IMR-90 (cell line): Measurements from ENCODE around the gene NDUFAF2. TPM values are rescaled to one million over a fixed set of nuclear protein-coding genes. Genes with fewer than 3 reads are reported as not detected.

ENCODE experiments used
- ATAC-seq: fragments of 200-7000 bp; cut with Tn5 transposase; 2 replicates; pipeline ENCODE4 v1.9.1; 2020; ENCODE audit warnings: low read depth, mild to moderate bottlenecking, moderate library complexity
- BruUV-seq: library from RNA; stranded (reverse); fragments of 400-500 nt; replicated peaks from 2 replicates; lab custom pipeline; 2021; lab: Mats Ljungman, UMichigan
- CTCF ChIA-PET: fragments of 300-600 bp; formaldehyde crosslinking; extraction: SDS; loops from one replicate; lab custom pipeline; 2021; ENCODE audit warnings: antibody characterized with exemption; lab: Yijun Ruan, JAX
- POLR2A ChIA-PET: fragments of 300-600 bp; sonication (Branson Sonifier 250); formaldehyde crosslinking; loops from one replicate; lab custom pipeline; 2022; ENCODE audit warnings: antibody characterized with exemption; ENCODE audit not compliant: unreplicated experiment; lab: Charles Lee
- DNase-seq: peaks from one replicate; pipeline ENCODE4 v3.0.0; 2013
- H2AFZ ChIP-seq: replicated peaks from 2 replicates; pipeline ENCODE3; 2013; ENCODE audit warnings: low read length, mild to moderate bottlenecking; ENCODE audit not compliant: poor library complexity
- H2AK5ac ChIP-seq: 2 replicates; pipeline ENCODE4 v1.6.1; 2013; ENCODE audit warnings: low read depth, low read length, inconsistent platforms
- H2AK9ac ChIP-seq: replicated peaks from 2 replicates; pipeline ENCODE3; 2013; ENCODE audit warnings: mild to moderate bottlenecking, low read depth, low read length, moderate library complexity; ENCODE audit not compliant: poor library complexity
- H2BK120ac ChIP-seq: 2 replicates; pipeline ENCODE4 v1.6.1; 2013; ENCODE audit warnings: low read depth, low read length, inconsistent platforms
- H2BK15ac ChIP-seq: 3 replicates; pipeline ENCODE4 v1.6.1; 2013; ENCODE audit warnings: low read depth, low read length, inconsistent platforms
- H2BK20ac ChIP-seq: 2 replicates; pipeline ENCODE4 v1.6.1; 2013; ENCODE audit warnings: low read depth, mild to moderate bottlenecking, inconsistent platforms, low read length, moderate library complexity
- H2BK5ac ChIP-seq: 2 replicates; pipeline ENCODE4 v1.6.1; 2013; ENCODE audit warnings: mild to moderate bottlenecking, low read depth, low read length, inconsistent platforms; ENCODE audit not compliant: poor library complexity, severe bottlenecking
- H3K14ac ChIP-seq: replicated peaks from 2 replicates; pipeline ENCODE4 v1.6.1; 2013; ENCODE audit warnings: low read depth, low read length, inconsistent platforms
- H3K18ac ChIP-seq: 2 replicates; pipeline ENCODE4 v1.6.1; 2013; ENCODE audit warnings: low read depth, low read length, control low read depth
- H3K23ac ChIP-seq: 2 replicates; pipeline ENCODE4 v1.6.1; 2013; ENCODE audit warnings: low read depth, low read length, inconsistent platforms
- H3K27ac ChIP-seq: 2 replicates; pipeline ENCODE4 v1.5.1; 2013; ENCODE audit warnings: mild to moderate bottlenecking, control low read depth, low read length; ENCODE audit not compliant: insufficient read depth
- H3K27me3 ChIP-seq: 2 replicates; pipeline ENCODE4 v1.6.1; 2013; ENCODE audit warnings: low read length; ENCODE audit not compliant: control insufficient read depth, insufficient read depth
- H3K36me3 ChIP-seq: 2 replicates; pipeline ENCODE4 v1.6.1; 2013; ENCODE audit warnings: low read length, mixed read lengths; ENCODE audit not compliant: control insufficient read depth, insufficient read depth
- H3K4ac ChIP-seq: 2 replicates; pipeline ENCODE4 v1.6.1; 2013; ENCODE audit warnings: low read depth, low read length, inconsistent platforms
- H3K4me1 ChIP-seq: 2 replicates; pipeline ENCODE4 v1.6.1; 2013; ENCODE audit warnings: low read length, mixed read lengths; ENCODE audit not compliant: control insufficient read depth, insufficient read depth
- H3K4me2 ChIP-seq: 2 replicates; pipeline ENCODE4 v1.6.1; 2013; ENCODE audit warnings: low read depth, mild to moderate bottlenecking, control low read depth, low read length, moderate library complexity
- H3K4me3 ChIP-seq: 2 replicates; pipeline ENCODE4 v1.5.1; 2013; ENCODE audit warnings: low read depth, mild to moderate bottlenecking, control low read depth, low read length, moderate library complexity; ENCODE audit not compliant: insufficient read depth
- H3K56ac ChIP-seq: 2 replicates; pipeline ENCODE4 v1.6.1; 2013; ENCODE audit warnings: low read length, inconsistent platforms; ENCODE audit not compliant: insufficient read depth; ENCODE audit errors: extremely low read depth
- H3K79me1 ChIP-seq, 2 experiments: 2 replicates each; pipeline ENCODE4 v1.6.1; 2013; ENCODE audit warnings: low read length in 2 of 2, inconsistent platforms in 1 of 2, low read depth in 1 of 2
- H3K9ac ChIP-seq: 2 replicates; pipeline ENCODE4 v1.6.1; 2013; ENCODE audit warnings: low read depth, low read length, control low read depth
- H3K9me1 ChIP-seq: 2 replicates; pipeline ENCODE4 v1.6.1; 2013; ENCODE audit warnings: low read length, inconsistent platforms; ENCODE audit not compliant: insufficient read depth
- H3K9me3 ChIP-seq: 2 replicates; pipeline ENCODE4 v1.6.1; 2013; ENCODE audit warnings: low read length; ENCODE audit not compliant: control insufficient read depth, insufficient read depth
- H4K20me1 ChIP-seq: 2 replicates; pipeline ENCODE4 v1.6.1; 2013; ENCODE audit warnings: low read length, inconsistent platforms; ENCODE audit not compliant: insufficient read depth
- H4K5ac ChIP-seq: 2 replicates; pipeline ENCODE4 v1.6.1; 2013; ENCODE audit warnings: mild to moderate bottlenecking, low read depth, low read length, control low read depth
- H4K8ac ChIP-seq, 2 experiments: 2 replicates each; pipeline ENCODE4 v1.6.1; 2013; ENCODE audit warnings: low read depth in 2 of 2, low read length in 2 of 2, control low read depth in 1 of 2, inconsistent platforms in 1 of 2
- H4K91ac ChIP-seq: 2 replicates; pipeline ENCODE4 v1.6.1; 2013; ENCODE audit warnings: low read depth, low read length, inconsistent platforms; ENCODE audit not compliant: insufficient read depth
- BHLHE40 ChIP-seq: fragments of 150-350 bp; IDR thresholded peaks from 2 replicates; pipeline ENCODE4 v1.6.1; 2016; ENCODE audit warnings: mild to moderate bottlenecking, low read depth, low read length
- CEBPB ChIP-seq: IDR thresholded peaks from 2 replicates; pipeline ENCODE4 v1.6.1; 2012; ENCODE audit warnings: low read depth, low read length, improper control_type of control experiment
- CTCF ChIP-seq: conservative IDR thresholded peaks from 2 replicates; pipeline ENCODE4 v1.5.1; 2012; ENCODE audit warnings: mild to moderate bottlenecking, low read depth, low read length, improper control_type of control experiment
- ELK1 ChIP-seq: fragments of 150-350 bp; IDR thresholded peaks from 2 replicates; pipeline ENCODE4 v1.6.1; 2016; ENCODE audit warnings: low read depth, mild to moderate bottlenecking, low read length, moderate library complexity, borderline replicate concordance
- MAZ ChIP-seq: IDR thresholded peaks from 2 replicates; pipeline ENCODE4 v1.6.1; 2012; ENCODE audit warnings: low read depth, mild to moderate bottlenecking, low read length, improper control_type of control experiment, moderate library complexity, borderline replicate concordance
- MXI1 ChIP-seq: IDR thresholded peaks from 2 replicates; pipeline ENCODE4 v1.6.1; 2012; ENCODE audit warnings: low read depth, mild to moderate bottlenecking, low read length, moderate library complexity, borderline replicate concordance
- NFE2L2 ChIP-seq: fragments of 150-350 bp; IDR thresholded peaks from 2 replicates; pipeline ENCODE4 v1.6.1; 2016; ENCODE audit warnings: low read depth, mild to moderate bottlenecking, low read length
- POLR2A ChIP-seq: IDR thresholded peaks from 2 replicates; pipeline ENCODE4 v1.6.1; 2012; ENCODE audit warnings: mild to moderate bottlenecking, low read depth, low read length
- RAD21 ChIP-seq: IDR thresholded peaks from 2 replicates; pipeline ENCODE4 v1.6.1; 2012; ENCODE audit warnings: low read length, improper control_type of control experiment
- RCOR1 ChIP-seq: IDR thresholded peaks from 2 replicates; pipeline ENCODE4 v1.6.1; 2012; ENCODE audit warnings: mild to moderate bottlenecking, low read length, improper control_type of control experiment; ENCODE audit not compliant: insufficient replicate concordance
- RFX5 ChIP-seq: IDR thresholded peaks from 2 replicates; pipeline ENCODE4 v1.8.0; 2012; ENCODE audit warnings: low read depth, mild to moderate bottlenecking, low read length, moderate library complexity
- SMC3 ChIP-seq: fragments of 150-350 bp; IDR thresholded peaks from 2 replicates; pipeline ENCODE4 v1.6.1; 2016; ENCODE audit warnings: low read depth, mild to moderate bottlenecking, antibody characterized with exemption, low read length, moderate library complexity
- WGBS, 2 experiments: methylation state at CpG; one replicate each; pipeline versions ENCODE4 v1.1.5 to v1.1.7; 2013; ENCODE audit warnings: missing lambda C conversion rate in 2 of 2; ENCODE audit not compliant: insufficient read length in 1 of 2; ENCODE audit errors: extremely low coverage in 2 of 2; 5-methylcytosine and 5-hydroxymethylcytosine counted together
- dilution Hi-C: fragments of 300-500 bp; cut with HindIII; formaldehyde crosslinking; loops from one replicate; pipeline ENCODE4 v1.14.3; 2018; ENCODE audit warnings: low sequenced_read_pairs; ENCODE audit not compliant: unreplicated experiment
- in situ Hi-C: fragments of 300-500 bp; cut with MboI; formaldehyde crosslinking; loops from 3 replicates; pipeline ENCODE4 v1.14.3; 2019; ENCODE audit warnings: low sequenced_read_pairs, inconsistent platforms, mixed read lengths
- intact Hi-C: fragments of 100-400 bp; cut with micrococcal nuclease; formaldehyde crosslinking; loops from 2 replicates; pipeline ENCODE4 v1.10.0; 2022
- polyA plus RNA-seq, 3 experiments: library from polyadenylated mRNA; depleted of rRNA; stranded (reverse); fragments of >200 nt; gene quantifications; 2 replicates each; pipeline ENCODE4 v1.2.3, GENCODE V29; 2012; ENCODE audit warnings: low replicate concordance in 1 of 3
- total RNA-seq: library from RNA; depleted of rRNA; stranded (reverse); fragments of >200 nt; gene quantifications from 2 replicates; pipeline ENCODE4 v1.2.3, GENCODE V29; 2012

The NDUFAF2 gene
- total and polyA plus RNA-seq, 2 of the 4 experiments (the other 2 are of a cell fraction), result 11.8 to 24.7 TPM

GRCh38 chr5:61162010-61162831 lies 217.2 kb downstream of the NDUFAF2 start, which contains the start of gene SMIM15:
SMIM15 (minus strand) TSS chr5:61162468; CDS start chr5:61160171, 2,297 bp downstream.
- Histone ChIP-seq H3K9me1 (peaks cover 4% of the 10 kb centered on the region; the same call in 1 of the 2 replicates), H3K27ac (peak within 1 kb of the TSS; percentile 95), H2BK20ac (peak within 1 kb of the TSS; percentile 29; the same call in 1 of the 2 replicates), H3K4me2 (peak within 1 kb of the TSS; percentile 97), H4K5ac (peak within 1 kb of the TSS; percentile 95), H3K23ac (peak within 1 kb of the TSS; percentile 99), H3K4me1 (peaks cover 5% of the 10 kb centered on the region), H3K36me3 (peaks cover 7% of the 10 kb centered on the region), H3K4me3 (peak within 1 kb of the TSS; percentile 94), H2AFZ (peak within 1 kb of the TSS; percentile 95), H3K56ac (peak within 1 kb of the TSS; percentile 92), H3K14ac (peak within 1 kb of the TSS; percentile 92), H3K4ac (peak within 1 kb of the TSS; percentile 91), H4K20me1 (no peaks in the 10 kb centered on the region; the same call in 1 of the 2 replicates), H2AK5ac (peak within 1 kb of the TSS; percentile 90), H2BK5ac (peak within 1 kb of the TSS; percentile 90), H2BK15ac (peak within 1 kb of the TSS; percentile 84; the same call in 2 of the 3 replicates), H2BK120ac (peak within 1 kb of the TSS; percentile 52), H3K27me3 (no peaks in the 10 kb centered on the region), H4K8ac (peak within 1 kb of the TSS; percentile 96 to 98), H3K18ac (peak within 1 kb of the TSS; percentile 82), H3K79me1 (peaks cover 22 to 42% of the 10 kb centered on the region in 2 experiments), H3K9me3 (no peaks in the 10 kb centered on the region), H3K9ac (peak within 1 kb of the TSS; percentile 95), H2AK9ac (peak within 1 kb of the TSS; percentile 70), H4K91ac (peak within 1 kb of the TSS; percentile 96)
- in situ Hi-C loops (loop anchor here (5.0 to 25.0 kb wide), 2 partner anchors 165 to 475 kb away; no protein-coding TSS in a partner anchor), intact Hi-C loops (loop anchor here (1.0 to 10.0 kb wide), 7 partner anchors 105 to 653 kb away; no protein-coding TSS in a partner anchor), dilution Hi-C loops (no loop called here)
- DNase-seq (peak; percentile 87), ATAC-seq (peak; percentile 95)
- TF ChIP-seq MAZ, result no peak; the same call in 1 of the 2 replicates
- peak; percentile 18; the same call in 1 of the 2 replicates for TF ChIP-seq MXI1
- TF ChIP-seq POLR2A, result peak; percentile 70
- TF ChIP-seq RFX5, result no peak
- 0 out of 2 replicates have a peak, but pooled peaks have one; percentile 3 for TF ChIP-seq SMC3
- TF ChIP-seq RAD21, result 0 out of 2 replicates have a peak, but pooled peaks have one; percentile 3
- TF ChIP-seq NFE2L2, result no peak
- TF ChIP-seq CTCF, result no peak
- no peak for TF ChIP-seq ELK1
- no peak for TF ChIP-seq CEBPB
- TF ChIP-seq RCOR1, result no peak
- 0 out of 2 replicates have a peak, but pooled peaks have one; percentile 8 for TF ChIP-seq BHLHE40
- ChIA-PET CTCF (interaction anchor here (1.6 kb wide), 1 partner anchor 152 kb away, joined by 3 read pairs; no protein-coding TSS in a partner anchor), POLR2A (interaction anchor here (1.2 kb wide), 1 partner anchor 113 kb away, joined by 3 read pairs; no protein-coding TSS in a partner anchor)
- whole genome bisulfite sequencing, 2 experiments, result 0% methylated on average over 34 of the region's 73 CpGs; no CpG with 5 or more reads in 1 of the 2 experiments
- BruUV-seq, result no TSS peak
